Osteoblast (primary cell): Measurements from ENCODE around the gene CYP2C8. TPM values are rescaled to one million over a fixed set of nuclear protein-coding genes. Genes with fewer than 3 reads are reported as not detected.
"Not testable (repeated sequence)": the region's sequence is repeated elsewhere in the genome, so short reads cannot be mapped to it uniquely, and the experiment has no call there.

Experiments used
- DNase-seq: peaks from one replicate; pipeline ENCODE4 v3.0.0; 2011; ENCODE audit warnings: low spot score, mixed read lengths; ENCODE audit not compliant: insufficient read length; ENCODE audit errors: missing footprints
- H2AFZ ChIP-seq: 2 replicates; pipeline ENCODE4 v1.6.0; 2011; ENCODE audit warnings: mild to moderate bottlenecking, low read length
- H3K27ac ChIP-seq: 2 replicates; pipeline ENCODE4 v1.5.1; 2011; ENCODE audit warnings: mild to moderate bottlenecking, low read depth, low read length, moderate library complexity
- H3K27me3 ChIP-seq: 2 replicates; pipeline ENCODE4 v1.6.0; 2012; ENCODE audit warnings: mild to moderate bottlenecking, control low read depth, inconsistent platforms, low read length, moderate library complexity; ENCODE audit not compliant: insufficient read depth
- H3K36me3 ChIP-seq: 2 replicates; pipeline ENCODE4 v1.5.1; 2011; ENCODE audit warnings: mild to moderate bottlenecking, low read length, control low read depth, moderate library complexity; ENCODE audit not compliant: insufficient read depth
- H3K4me1 ChIP-seq: 2 replicates; pipeline ENCODE4 v1.5.1; 2011; ENCODE audit warnings: mild to moderate bottlenecking, low read length, control low read depth, moderate library complexity; ENCODE audit not compliant: insufficient read depth
- H3K4me2 ChIP-seq: 2 replicates; pipeline ENCODE4 v1.6.0; 2011; ENCODE audit warnings: mild to moderate bottlenecking, low read length; ENCODE audit not compliant: insufficient read depth
- H3K4me3 ChIP-seq: fragments of 200-600 bp; sonication (generic); 3 replicates; pipeline ENCODE4 v1.5.1; 2012; ENCODE audit warnings: mild to moderate bottlenecking, low read length, inconsistent platforms; ENCODE audit not compliant: insufficient read depth
- H3K79me2 ChIP-seq: 2 replicates; pipeline ENCODE4 v1.6.0; 2012; ENCODE audit warnings: mild to moderate bottlenecking, low read length, control low read depth, inconsistent platforms; ENCODE audit not compliant: insufficient read depth
- H3K9me3 ChIP-seq: 2 replicates; pipeline ENCODE4 v1.5.1; 2011; ENCODE audit warnings: low read depth, low read length, control low read depth
- H4K20me1 ChIP-seq: 2 replicates; pipeline ENCODE4 v1.6.0; 2012; ENCODE audit warnings: mild to moderate bottlenecking, low read length, control low read depth; ENCODE audit not compliant: insufficient read depth
- total RNA-seq: library from RNA; depleted of rRNA; stranded (reverse); fragments of >200 nt; gene quantifications from 2 replicates; pipeline ENCODE4 v1.2.3, GENCODE V29; 2012
- TF ChIP-seq, protein P1 (sequence below): IDR thresholded peaks from 2 replicates; pipeline ENCODE4 v1.5.1; 2011; ENCODE audit warnings: mild to moderate bottlenecking, low read depth, low read length, moderate library complexity; ENCODE audit errors: extremely low read depth

CYP2C8 gene
- total RNA-seq = under 0.01 and 0.29 TPM in 2 replicates

DNA sequence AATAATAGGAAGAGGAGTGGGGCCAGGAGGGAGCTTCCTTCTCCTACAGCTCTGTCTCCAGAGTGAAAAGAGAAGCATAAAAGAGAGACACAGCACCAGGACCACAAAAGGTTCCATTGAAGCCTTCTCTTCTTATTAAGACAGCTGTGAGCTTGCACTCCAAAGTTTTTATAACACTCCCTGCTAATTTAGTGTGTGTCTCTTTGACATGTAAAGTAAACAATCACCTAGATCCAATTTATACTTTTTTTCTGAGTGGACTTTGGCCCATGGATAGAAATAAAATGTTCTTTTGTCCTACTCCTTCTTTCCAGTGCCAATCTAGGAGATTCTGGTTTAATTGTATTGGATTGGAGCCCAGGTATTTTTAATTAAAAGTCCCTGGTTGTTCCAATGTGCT, at the start of gene CYP2C8:
Gene CYP2C8, minus strand, starts transcription at position 212 of the 400 bp plus-strand sequence. Its CDS starts 95 bp downstream, at position 117.
- Histone ChIP-seq H4K20me1 (no peaks in the 10 kb centered on the region), H3K36me3 (no peaks in the 10 kb centered on the region), H3K4me2 (no peak within 1 kb of the TSS), H3K79me2 (no peaks in the 10 kb centered on the region), H3K27ac (no peak within 1 kb of the TSS), H2AFZ (no peak within 1 kb of the TSS), H3K9me3 (no peaks in the 10 kb centered on the region), H3K4me1 (no peaks in the 10 kb centered on the region), H3K27me3 (no peaks in the 10 kb centered on the region), H3K4me3 (no peak within 1 kb of the TSS)
- no peak for DNase-seq
- TF ChIP-seq, protein P1, sequence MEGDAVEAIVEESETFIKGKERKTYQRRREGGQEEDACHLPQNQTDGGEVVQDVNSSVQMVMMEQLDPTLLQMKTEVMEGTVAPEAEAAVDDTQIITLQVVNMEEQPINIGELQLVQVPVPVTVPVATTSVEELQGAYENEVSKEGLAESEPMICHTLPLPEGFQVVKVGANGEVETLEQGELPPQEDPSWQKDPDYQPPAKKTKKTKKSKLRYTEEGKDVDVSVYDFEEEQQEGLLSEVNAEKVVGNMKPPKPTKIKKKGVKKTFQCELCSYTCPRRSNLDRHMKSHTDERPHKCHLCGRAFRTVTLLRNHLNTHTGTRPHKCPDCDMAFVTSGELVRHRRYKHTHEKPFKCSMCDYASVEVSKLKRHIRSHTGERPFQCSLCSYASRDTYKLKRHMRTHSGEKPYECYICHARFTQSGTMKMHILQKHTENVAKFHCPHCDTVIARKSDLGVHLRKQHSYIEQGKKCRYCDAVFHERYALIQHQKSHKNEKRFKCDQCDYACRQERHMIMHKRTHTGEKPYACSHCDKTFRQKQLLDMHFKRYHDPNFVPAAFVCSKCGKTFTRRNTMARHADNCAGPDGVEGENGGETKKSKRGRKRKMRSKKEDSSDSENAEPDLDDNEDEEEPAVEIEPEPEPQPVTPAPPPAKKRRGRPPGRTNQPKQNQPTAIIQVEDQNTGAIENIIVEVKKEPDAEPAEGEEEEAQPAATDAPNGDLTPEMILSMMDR = no peak

DNA sequence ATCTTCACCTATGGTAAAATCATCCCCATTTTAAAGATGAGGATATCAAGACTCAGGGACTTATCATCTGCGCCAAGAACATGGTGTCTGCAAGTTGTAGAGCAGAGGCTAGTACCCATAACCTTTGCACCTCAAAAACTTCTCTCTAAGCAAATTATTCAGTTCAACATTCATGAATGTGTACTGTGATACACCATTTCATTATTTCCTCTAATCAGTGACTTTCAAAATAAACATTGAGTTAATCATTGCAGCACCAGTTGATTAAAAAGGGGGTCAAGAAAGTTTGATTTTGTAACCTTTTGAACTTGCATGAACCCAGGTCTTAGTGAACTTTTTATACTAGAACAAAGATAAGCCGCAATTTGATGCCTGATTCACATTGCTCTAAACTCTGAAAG, 47.6 kb upstream of the CYP2C8 start:
- no peak overlapping the region for H3K4me3 ChIP-seq
- no peaks in the 10 kb centered on the region for H3K36me3 ChIP-seq
- H2AFZ ChIP-seq = no peak overlapping the region
- TF ChIP-seq, protein P1 = no peak
- no peaks in the 10 kb centered on the region for H3K4me1 ChIP-seq
- no peak overlapping the region for H3K4me2 ChIP-seq
- no peaks in the 10 kb centered on the region for H3K9me3 ChIP-seq
- H4K20me1 ChIP-seq = no peaks in the 10 kb centered on the region
- DNase-seq = no peak
- H3K79me2 ChIP-seq = no peaks in the 10 kb centered on the region
- H3K27me3 ChIP-seq = no peaks in the 10 kb centered on the region
- no peak overlapping the region for H3K27ac ChIP-seq

DNA sequence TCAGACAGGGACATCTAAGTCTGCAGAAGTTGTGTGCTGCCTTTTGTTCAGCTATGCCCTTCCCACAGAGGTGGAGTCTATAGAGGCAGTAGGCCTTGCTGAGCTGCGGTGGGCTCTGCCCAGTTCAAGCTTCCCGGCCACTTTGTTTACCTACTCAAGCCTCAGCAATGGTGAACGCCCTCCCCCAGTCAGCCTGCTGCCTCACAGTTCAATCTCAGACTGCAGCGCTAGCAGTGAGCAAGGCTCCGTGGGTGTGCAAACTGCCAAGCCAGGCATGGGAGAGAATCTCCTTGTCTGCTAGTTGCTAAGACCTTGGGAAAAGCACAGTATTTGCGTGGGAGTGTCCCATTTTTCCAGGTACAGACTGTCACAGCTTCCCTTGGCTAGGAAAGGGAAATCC, 41.5 kb upstream of the CYP2C8 start:
- H3K9me3 ChIP-seq, H3K27me3 ChIP-seq, H3K36me3 ChIP-seq, H4K20me1 ChIP-seq, H3K27ac ChIP-seq, H3K4me1 ChIP-seq, H2AFZ ChIP-seq, H3K4me3 ChIP-seq, DNase-seq, H3K79me2 ChIP-seq, H3K4me2 ChIP-seq: not testable (repeated sequence)

DNA sequence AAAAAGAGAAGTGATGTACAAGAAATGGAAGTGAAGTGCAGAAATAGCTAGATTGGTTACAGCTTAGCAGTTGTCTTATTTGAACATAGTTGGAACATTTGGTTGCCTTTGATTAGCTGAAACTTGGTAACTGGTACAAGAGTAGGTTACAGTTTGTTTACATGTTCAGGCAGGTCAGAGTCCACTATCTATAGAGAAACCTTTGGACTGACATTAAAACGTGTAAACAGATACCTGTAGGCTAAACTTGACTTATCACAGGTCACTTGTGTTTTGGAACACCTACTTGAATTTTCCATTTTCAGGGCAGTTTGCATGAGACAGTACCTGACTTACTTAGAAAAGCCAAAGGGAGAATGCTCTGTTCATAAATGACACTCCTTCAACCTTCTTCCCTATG, 28.5 kb upstream of the CYP2C8 start:
- Histone ChIP-seq H3K4me1 (no peaks in the 10 kb centered on the region), H3K79me2 (no peaks in the 10 kb centered on the region), H3K9me3 (no peaks in the 10 kb centered on the region), H3K4me2 (no peak overlapping the region), H2AFZ (no peak overlapping the region), H3K27ac (no peak overlapping the region), H3K36me3 (no peaks in the 10 kb centered on the region), H4K20me1 (no peaks in the 10 kb centered on the region), H3K4me3 (no peak overlapping the region), H3K27me3 (no peaks in the 10 kb centered on the region)
- TF ChIP-seq, protein P1 = no peak
- no peak for DNase-seq
